Heart left ventricle (tissue), 13 donors: ENCODE results near the gene CAPRIN1.

Experiments used
- CTCF ChIP-seq, 12 donors: fragments of 200-600 bp; sonication (generic) in 4 of 12; IDR thresholded peaks; one replicate each; pipeline versions ENCODE4 v1.5.0 to v1.8.0; 2018 to 2022; ENCODE audit warnings: antibody characterized with exemption in 12 of 12, mild to moderate bottlenecking in 5 of 12
- POLR2A ChIP-seq, 2 donors: fragments of 450-650 bp; IDR thresholded peaks; one replicate each; pipeline ENCODE4 v1.6.1; 2017; ENCODE audit warnings: antibody characterized with exemption in 2 of 2, mild to moderate bottlenecking in 2 of 2, moderate library complexity in 2 of 2
- donor health status: ischemic (EF 13 %, LVEDD 7.1; RV severe dilation, severe dysfunction).
- donor health status: DM: no; HTN: yes; CAD: no.
- donor health status: DM: no; HTN: no; CAD: no.
- donor health status: ischemic (EF 25% LVEDD 6.9; RV normal size, moderate dysfunction).
- donor health status: ischemic (EF 25% LVEDD 5.7; RV mildly dilated, moderate dysfunction).
- donor health status: ischemic (EF 35%, LVEDD 5.7; RV mildly dilated, moderate dysfunction).
- donor health status: nonischemic (EF 11% LVEDD 7.7; RV severe dilation, severe dysfunction).
- donor health status: DM: yes; HTN: yes; CAD: no.
- donor health status: PGD.
- donor health status: ischemic (EF 29% LVEDD 5.4; RV normal size, mild dysfunction).
- donor health status: nonischemic (EF 23%, LVEDD 6.1; RV moderate dilation, normal function).

DNA sequence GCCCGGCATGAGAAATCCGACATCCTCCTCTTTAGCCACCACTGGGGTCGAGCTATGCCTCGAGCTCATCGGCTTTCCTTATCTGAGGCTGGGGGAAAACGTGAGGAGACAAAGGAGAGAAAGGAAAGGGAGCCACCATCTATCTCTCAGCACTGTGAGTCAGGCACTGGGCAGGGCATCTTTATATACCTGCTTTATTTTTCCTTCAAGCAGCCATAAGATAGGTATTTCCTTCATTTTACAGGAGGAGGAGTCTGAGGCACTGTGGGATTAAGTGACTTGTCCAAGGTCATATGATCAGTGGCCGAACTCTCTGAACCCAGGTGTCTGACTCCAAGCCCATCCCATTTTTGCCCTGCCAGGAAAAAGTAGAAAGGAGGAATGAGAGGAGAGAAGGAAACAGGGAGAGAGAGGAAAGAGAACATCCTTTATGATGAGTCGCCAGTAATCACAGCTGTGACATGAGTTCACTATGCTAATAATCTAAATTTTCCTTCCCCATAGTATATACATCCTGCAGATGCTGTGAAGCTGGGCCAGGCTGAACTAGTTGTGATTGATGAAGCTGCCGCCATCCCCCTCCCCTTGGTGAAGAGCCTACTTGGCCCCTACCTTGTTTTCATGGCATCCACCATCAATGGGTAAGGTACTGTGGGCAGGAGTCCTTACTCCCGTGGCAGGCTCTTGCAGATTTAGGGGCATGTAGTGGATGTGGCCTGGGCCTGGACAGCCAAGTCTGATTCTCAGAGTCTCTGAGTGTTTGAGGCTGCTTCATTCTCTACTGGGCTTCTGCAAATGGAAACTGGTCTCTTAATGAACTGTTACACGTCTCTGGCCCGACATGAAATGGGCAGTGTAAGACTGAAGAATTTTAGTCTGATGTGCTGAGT lies 75.7 kb downstream of the CAPRIN1 start:
- TF ChIP-seq POLR2A (IDR thresholded peaks at IDR 0.05) (no peak), CTCF (IDR thresholded peaks at IDR 0.05) (no peak)
